Body of pancreas (tissue), 4 donors: ENCODE data around the gene SPG21. TPM values are rescaled to one million over a fixed set of nuclear protein-coding genes. Genes with fewer than 3 reads are reported as not detected.

Experiments
- ATAC-seq: fragments of 150-250 bp; one replicate; pipeline ENCODE4 v1.9.1; 2016
- DNase-seq, 4 donors: peaks; one replicate each; pipeline ENCODE4 v3.0.0-alpha.2; 2019
- H3K27ac ChIP-seq, 4 donors: fragments of 200-600 bp; sonication (generic); 1 replicate in 3 of 4; 2 replicates in 1 of 4; pipeline versions ENCODE4 v1.5.1 to v1.6.1; 2016 to 2019; ENCODE audit warnings: mild to moderate bottlenecking in 1 of 4, mixed read lengths in 1 of 4, moderate library complexity in 1 of 4
- H3K27me3 ChIP-seq, 2 donors: fragments of 200-600 bp; sonication (generic); one replicate each; pipeline ENCODE4 v1.6.0; 2016; ENCODE audit warnings: mild to moderate bottlenecking in 1 of 2
- H3K36me3 ChIP-seq, 2 donors: fragments of 200-600 bp; sonication (generic); replicated peaks in 1 of 2; 2 replicates each; pipeline ENCODE4 v1.5.1; 2016; ENCODE audit warnings: low read depth in 2 of 2; ENCODE audit not compliant: insufficient read depth in 1 of 2
- H3K4me1 ChIP-seq: fragments of 200-600 bp; sonication (generic); one replicate; pipeline ENCODE4 v1.6.0; 2016
- H3K4me3 ChIP-seq, 2 donors: fragments of 200-600 bp; sonication (generic); 1 replicate in 1 of 2; 2 replicates in 1 of 2; pipeline ENCODE4 v1.5.1; 2016 to 2019
- H3K9me3 ChIP-seq, 3 donors: fragments of 200-600 bp; sonication (generic); 1 replicate in 2 of 3; 2 replicates in 1 of 3; pipeline ENCODE4 v1.5.1; 2016
- CTCF ChIP-seq, 7 experiments: fragments of 450-650 bp in 4 of 7; fragments of 200-600 bp in 3 of 7; sonication (generic) in 3 of 7; IDR thresholded peaks; one replicate each; pipeline ENCODE4 v1.5.1; 2016 to 2019; ENCODE audit warnings: antibody characterized with exemption in 7 of 7
- POLR2A ChIP-seq, 3 donors: fragments of 450-650 bp; IDR thresholded peaks; one replicate each; pipeline ENCODE4 v1.6.1; 2016; ENCODE audit warnings: antibody characterized with exemption in 3 of 3, mild to moderate bottlenecking in 2 of 3
- WGBS, 2 donors: methylation state at CpG; one replicate each; pipeline ENCODE4 v1.1.5; 2017; 5-methylcytosine and 5-hydroxymethylcytosine counted together
- intact Hi-C: fragments of 100-400 bp; cut with DNase I; formaldehyde crosslinking; loops from one replicate; pipeline ENCODE4 v1.15.1; 2023
- total RNA-seq, 2 donors: library from RNA; depleted of rRNA; stranded (reverse); fragments of >200 nt; gene quantifications; one replicate each; pipeline ENCODE4 v1.1.0, GENCODE V29; 2016

SPG21 gene
- total RNA-seq, 2 donors from 2014 or later: 33.0 to 46.4 TPM

DNA sequence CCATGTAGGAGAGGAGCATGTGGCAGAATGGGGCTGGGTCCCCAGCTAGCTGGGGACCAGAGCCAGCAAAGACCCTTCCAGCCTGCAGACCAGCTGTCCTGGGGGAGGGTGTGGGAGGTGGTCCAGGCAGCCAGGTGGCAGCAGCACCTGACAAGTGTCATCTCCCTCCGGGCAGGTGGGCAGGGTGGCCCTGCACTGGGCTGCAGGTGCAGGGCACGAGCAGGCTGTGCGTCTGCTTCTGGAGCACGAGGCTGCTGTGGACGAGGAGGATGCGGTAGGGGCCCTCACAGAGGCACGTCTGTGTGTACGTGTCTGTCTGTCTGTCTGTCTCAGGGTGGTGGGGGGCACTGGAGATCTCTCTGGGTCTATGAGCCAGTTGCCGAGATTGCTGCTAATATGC, 72.5 kb downstream of the SPG21 start:
- Histone ChIP-seq H3K4me1 (peaks cover 7% of the 10 kb centered on the region), H3K9me3 (no peaks in the 10 kb centered on the region), H3K4me3 (no peak overlapping the region), H3K27ac (no peak overlapping the region), H3K27me3 (no peaks in the 10 kb centered on the region), H3K36me3 (no peaks in the 10 kb centered on the region)
- intact Hi-C loops: no loop called here
- DNase-seq (no peak), ATAC-seq (no peak)
- 94 to 95% methylated on average over 7 to 9 of the region's 9 CpGs for WGBS, 2 donors
- no peak for TF ChIP-seq POLR2A (IDR thresholded peaks at IDR 0.05)
- TF ChIP-seq CTCF (IDR thresholded peaks at IDR 0.05): no peak

GRCh38 chr15:64916365-64916764, 73.3 kb downstream of the SPG21 start:
- no peak overlapping the region for H3K27ac ChIP-seq
- H3K36me3 ChIP-seq: no peaks in the 10 kb centered on the region
- peaks cover 16% of the 10 kb centered on the region for H3K4me1 ChIP-seq
- no peaks in the 10 kb centered on the region for H3K27me3 ChIP-seq
- no peaks in the 10 kb centered on the region for H3K9me3 ChIP-seq
- no peak for TF ChIP-seq CTCF (IDR thresholded peaks at IDR 0.05)
- no peak for TF ChIP-seq POLR2A (IDR thresholded peaks at IDR 0.05)
- no peak overlapping the region for H3K4me3 ChIP-seq
- no peak for DNase-seq
- intact Hi-C loops: no loop called here
- 84 to 89% methylated on average over 2 of the region's 2 CpGs for WGBS, 2 donors
- no peak for ATAC-seq

DNA sequence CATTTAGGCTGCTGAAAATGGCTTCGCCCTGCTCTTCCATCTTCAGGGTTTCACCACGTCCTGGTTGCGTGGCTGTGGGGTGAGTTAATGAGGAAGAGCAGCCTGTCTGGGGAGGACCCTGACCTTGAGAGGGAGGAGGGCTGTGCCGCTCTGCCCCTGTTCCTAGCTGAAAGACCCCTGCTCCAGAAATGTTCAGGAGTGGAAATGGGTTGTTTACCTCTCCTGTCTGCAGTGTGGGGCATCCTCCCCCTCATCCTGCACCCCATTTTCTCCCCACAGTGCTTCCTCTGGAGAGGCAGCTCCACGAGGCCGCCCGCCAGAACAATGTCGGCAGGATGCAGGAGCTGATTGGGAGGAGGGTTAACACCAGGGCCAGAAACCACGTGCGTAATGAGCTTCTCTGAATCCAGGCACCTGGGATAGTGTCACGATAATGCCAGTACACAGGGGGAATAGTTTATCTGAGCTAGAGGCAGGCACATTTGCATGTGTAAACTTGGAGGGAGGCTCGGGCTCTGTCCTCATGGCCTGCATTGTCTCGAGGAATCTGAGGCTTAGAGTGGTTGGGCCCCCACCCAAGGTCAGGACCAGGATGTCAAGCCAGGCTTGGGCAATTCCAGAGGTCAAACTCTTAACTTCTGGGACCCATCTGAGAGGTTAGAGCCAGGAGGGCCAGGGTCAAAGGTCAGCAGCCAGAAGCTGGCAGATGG, 74.0 kb downstream of the SPG21 start:
- WGBS, 2 donors: 61 to 69% methylated on average over 9 to 13 of the region's 13 CpGs
- intact Hi-C loops: no loop called here
- Histone ChIP-seq H3K27me3 (no peaks in the 10 kb centered on the region), H3K27ac (no peak overlapping the region), H3K4me1 (peaks cover 19% of the 10 kb centered on the region), H3K36me3 (no peaks in the 10 kb centered on the region), H3K4me3 (no peak overlapping the region), H3K9me3 (no peaks in the 10 kb centered on the region)
- DNase-seq: no peak
- no peak for ATAC-seq
- no peak for TF ChIP-seq POLR2A (IDR thresholded peaks at IDR 0.05)
- no peak for TF ChIP-seq CTCF (IDR thresholded peaks at IDR 0.05)

Other genes starting within 250 kb of the SPG21 start
- gene RBPMS2, start 214.3 kb downstream of the SPG21 start, total RNA-seq: under 1 TPM; 0.26 to 0.33 TPM
- not detected for gene PIF1, start 164.3 kb downstream of the SPG21 start, total RNA-seq
- 1 to 10 TPM; 7.0 to 9.9 TPM for gene PLEKHO2, start 148.0 kb downstream of the SPG21 start, total RNA-seq
- gene ANKDD1A, start 78.0 kb downstream of the SPG21 start, total RNA-seq: 10 to 100 TPM in 1 of 2 donors, 1 to 10 TPM in 1; 3.9 to 18.8 TPM
- 10 to 100 TPM; 10.1 to 22.1 TPM for gene MTFMT, start 39.7 kb upstream of the SPG21 start, total RNA-seq
- gene SLC51B, start 55.5 kb upstream of the SPG21 start, total RNA-seq: not detected
- 1 to 10 TPM; 3.1 to 4.6 TPM for gene RASL12, start 78.1 kb upstream of the SPG21 start, total RNA-seq
- gene KBTBD13, start 86.8 kb upstream of the SPG21 start, total RNA-seq: not detected
- gene UBAP1L, start 125.3 kb upstream of the SPG21 start, total RNA-seq: 1 to 10 TPM; 3.4 to 4.6 TPM
- gene PDCD7, start 143.9 kb upstream of the SPG21 start, total RNA-seq: 10 to 100 TPM; 18.2 to 35.6 TPM
- 10 to 100 TPM; 16.2 to 19.2 TPM for gene CLPX, start 195.4 kb upstream of the SPG21 start, total RNA-seq
- 10 to 100 TPM in 1 of 2 donors, 1 to 10 TPM in 1; 4.4 to 18.8 TPM for gene CILP, start 221.6 kb upstream of the SPG21 start, total RNA-seq